HepG2 (cell line): ENCODE measurements around the gene SRSF10. TPM values are rescaled to one million over a fixed set of nuclear protein-coding genes. Genes with fewer than 3 reads are reported as not detected.

Experiments
- ADNP ChIP-seq: sonication (generic); formaldehyde crosslinking; IDR thresholded peaks from 2 replicates; pipeline ENCODE4 v1.4.0; 2020; ENCODE audit warnings: missing genetic modification reagents
- CREM ChIP-seq, 2 experiments: sonication (generic) in 1 of 2; formaldehyde crosslinking in 1 of 2; IDR thresholded peaks; 2 replicates each; pipeline versions ENCODE4 v1.4.0 to v1.6.1; 2016 to 2020; ENCODE audit warnings: antibody characterized with exemption in 1 of 2, mild to moderate bottlenecking in 1 of 2, missing genetic modification reagents in 1 of 2
- FOXP1 ChIP-seq, 2 experiments: fragments of 450-650 bp in 1 of 2; IDR thresholded peaks; 2 replicates each; pipeline ENCODE4 v1.6.1; 2017 to 2018; ENCODE audit warnings: antibody characterized with exemption in 1 of 2
- HNRNPLL ChIP-seq: fragments of 200-400 bp; formaldehyde crosslinking; IDR thresholded peaks from 2 replicates; pipeline ENCODE4 v1.6.1; 2017; ENCODE audit warnings: mild to moderate bottlenecking, low read depth, low read length; ENCODE audit not compliant: poor library complexity, severe bottlenecking
- IRF2 ChIP-seq: IDR thresholded peaks from 2 replicates; pipeline ENCODE4 v1.6.1; 2018; ENCODE audit warnings: missing genetic modification reagents, missing compliant biosample characterization
- KDM5B ChIP-seq: sonication (generic); formaldehyde crosslinking; IDR thresholded peaks from 2 replicates; pipeline ENCODE4 v1.4.0; 2020; ENCODE audit warnings: missing genetic modification reagents, mild to moderate bottlenecking, borderline replicate concordance
- MTA1 ChIP-seq: sonication (generic); formaldehyde crosslinking; IDR thresholded peaks from 2 replicates; pipeline ENCODE4 v1.4.0; 2020; ENCODE audit warnings: missing genetic modification reagents, mild to moderate bottlenecking, borderline replicate concordance
- PCBP1 ChIP-seq: fragments of 200-400 bp; formaldehyde crosslinking; IDR thresholded peaks from 2 replicates; pipeline ENCODE4 v1.6.1; 2017; ENCODE audit warnings: mild to moderate bottlenecking, low read depth, low read length, borderline replicate concordance
- POLR2A ChIP-seq, 2 experiments: IDR thresholded peaks; 2 replicates each; pipeline ENCODE4 v1.6.1; 2011; ENCODE audit warnings: low read depth in 2 of 2, low read length in 2 of 2, mild to moderate bottlenecking in 1 of 2, moderate library complexity in 1 of 2; ENCODE audit not compliant: insufficient read depth in 1 of 2
- TP53 ChIP-seq: sonication (generic); formaldehyde crosslinking; conservative IDR thresholded peaks from 2 replicates; pipeline ENCODE4 v1.4.0; 2020; ENCODE audit warnings: missing genetic modification reagents
- TRIM24 ChIP-seq: sonication (generic); formaldehyde crosslinking; IDR thresholded peaks from 2 replicates; pipeline ENCODE4 v1.8.0; 2022; ENCODE audit warnings: mild to moderate bottlenecking, missing genetic modification reagents
- ZFP37 ChIP-seq: sonication (generic); formaldehyde crosslinking; IDR thresholded peaks from 2 replicates; pipeline ENCODE4 v1.4.0; 2020; ENCODE audit warnings: missing genetic modification reagents, borderline replicate concordance
- ZNF124 ChIP-seq: sonication (generic); formaldehyde crosslinking; IDR thresholded peaks from 2 replicates; pipeline ENCODE4 v1.4.0; 2020; ENCODE audit warnings: missing genetic modification reagents
- ZNF136 ChIP-seq: sonication (generic); formaldehyde crosslinking; IDR thresholded peaks from 2 replicates; pipeline ENCODE4 v1.8.1; 2022; ENCODE audit warnings: low read depth, mild to moderate bottlenecking, moderate library complexity, missing genetic modification reagents
- ZNF138 ChIP-seq: sonication (generic); formaldehyde crosslinking; IDR thresholded peaks from 2 replicates; pipeline ENCODE4 v1.5.0; 2020; ENCODE audit warnings: mild to moderate bottlenecking, low read depth, missing genetic modification reagents
- ZNF282 ChIP-seq: fragments of 450-650 bp; IDR thresholded peaks from 2 replicates; pipeline ENCODE4 v1.6.1; 2018; ENCODE audit not compliant: partially characterized antibody
- ZNF296 ChIP-seq: sonication (generic); formaldehyde crosslinking; conservative IDR thresholded peaks from 2 replicates; pipeline ENCODE4 v1.5.0; 2020; ENCODE audit warnings: mild to moderate bottlenecking, missing genetic modification reagents
- ZNF3 ChIP-seq: IDR thresholded peaks from 2 replicates; pipeline ENCODE4 v1.7.0; 2017; ENCODE audit warnings: inconsistent platforms
- ZNF331 ChIP-seq: sonication (generic); formaldehyde crosslinking; IDR thresholded peaks from 2 replicates; pipeline ENCODE4 v1.4.0; 2020; ENCODE audit warnings: missing genetic modification reagents
- ZNF530 ChIP-seq: sonication (generic); formaldehyde crosslinking; IDR thresholded peaks from 2 replicates; pipeline ENCODE4 v1.5.0; 2020; ENCODE audit warnings: low read depth, mild to moderate bottlenecking, missing genetic modification reagents
- ZNF577 ChIP-seq: sonication (generic); formaldehyde crosslinking; IDR thresholded peaks from 2 replicates; pipeline ENCODE4 v1.4.0; 2020; ENCODE audit warnings: mild to moderate bottlenecking, low read depth, missing genetic modification reagents, borderline replicate concordance
- ZNF660 ChIP-seq: sonication (generic); formaldehyde crosslinking; IDR thresholded peaks from 2 replicates; pipeline ENCODE4 v1.5.1; 2020; ENCODE audit warnings: mild to moderate bottlenecking, low read depth, missing genetic modification reagents, borderline replicate concordance
- ZNF670 ChIP-seq: sonication (generic); formaldehyde crosslinking; IDR thresholded peaks from 2 replicates; pipeline ENCODE4 v1.8.0; 2022; ENCODE audit warnings: mild to moderate bottlenecking, missing genetic modification reagents, borderline replicate concordance
- polyA plus RNA-seq, 8 experiments: library from polyadenylated mRNA; depleted of rRNA in 3 of 8; stranded (reverse) in 7 of 8; unstranded in 1 of 8; fragments of >200 nt; fragmentation: Illumina TruSeq in 4 of 8; extraction: Trizol in 4 of 8; gene quantifications; 2 replicates each; pipeline versions ENCODE4 v1.2.1 to v1.2.3, GENCODE V29; 2011 to 2016; ENCODE audit warnings: low read depth in 4 of 8, missing spikeins in 1 of 8, mixed read lengths in 1 of 8; ENCODE audit not compliant: insufficient read depth in 1 of 8
- total RNA-seq, 5 experiments: library from RNA; depleted of rRNA; stranded (reverse); fragments of >200 nt; fragmentation: Illumina TruSeq; extraction: Trizol; gene quantifications; 2 replicates each; pipeline ENCODE4 v1.2.3, GENCODE V29; 2016; ENCODE audit warnings: low read depth in 1 of 5
- TF ChIP-seq, protein P1 (sequence below): sonication (generic); formaldehyde crosslinking; IDR thresholded peaks from 2 replicates; pipeline ENCODE4 v1.4.0; 2020; ENCODE audit warnings: low read depth, mild to moderate bottlenecking, missing genetic modification reagents
- TF ChIP-seq, protein P2 (sequence below): sonication (generic); formaldehyde crosslinking; conservative IDR thresholded peaks from 2 replicates; pipeline ENCODE4 v1.8.0; 2022; ENCODE audit warnings: mild to moderate bottlenecking, moderate library complexity, missing genetic modification reagents
- TF ChIP-seq, protein P3 (sequence below): IDR thresholded peaks from 2 replicates; pipeline ENCODE4 v1.6.1; 2012; ENCODE audit warnings: low read depth, low read length, improper control_type of control experiment

The SRSF10 gene
- total and polyA plus RNA-seq, 2 of the 13 experiments (the other 11 are each of a cell fraction or from before 2014, with no cell fraction given) = 126 to 186 TPM

DNA sequence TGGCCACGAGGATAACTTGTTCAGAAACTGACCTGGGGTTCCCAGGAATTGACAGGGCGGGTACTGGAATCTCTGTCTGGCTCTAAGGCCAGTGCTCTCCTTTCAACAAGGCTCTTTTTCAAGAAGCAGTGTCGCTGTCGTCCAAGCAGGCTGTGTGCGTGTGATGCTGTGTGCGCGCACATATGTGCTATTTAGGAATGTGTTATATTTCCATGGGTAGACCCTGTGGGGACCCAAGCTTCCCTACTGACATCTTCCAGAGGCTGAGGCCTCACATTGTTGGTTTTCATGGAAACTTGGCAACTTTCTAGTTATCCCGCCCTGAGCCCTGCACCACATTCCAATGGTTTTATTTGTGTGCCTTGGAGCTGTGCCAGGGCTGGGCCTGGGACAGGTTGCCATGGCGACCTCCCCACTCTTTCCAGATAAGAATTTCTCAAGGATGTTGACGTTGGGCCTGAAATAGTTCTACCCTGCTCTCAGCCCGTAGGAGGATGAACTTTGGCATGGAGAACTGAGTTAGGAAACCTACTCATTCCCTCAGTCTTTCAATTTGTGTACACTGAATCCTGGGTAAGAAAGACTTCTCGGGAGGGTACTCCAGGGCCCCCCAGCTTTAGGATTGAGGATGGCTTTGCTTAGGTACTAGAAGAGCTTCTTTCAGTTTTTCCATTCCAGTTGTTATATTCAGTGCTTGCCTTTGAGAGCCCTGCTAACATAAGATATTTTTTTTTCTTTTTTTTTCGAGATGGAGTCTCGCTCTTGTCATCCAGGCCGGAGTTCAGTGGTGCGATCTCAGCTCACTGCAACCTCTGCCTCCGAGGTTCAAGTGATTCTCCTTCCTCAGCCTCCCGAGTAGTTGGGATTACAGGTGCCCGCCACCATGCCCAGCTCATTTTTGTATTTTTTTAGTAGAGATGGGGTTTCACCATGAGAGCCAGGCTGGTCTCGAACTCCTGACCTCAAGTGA, 38.8 kb upstream of the SRSF10 start (continued):
- TF ChIP-seq IRF2 (CRISPR knock-in tag) (peak; percentile 67; the same call in 1 of the 2 replicates), ZNF3 (no peak), HNRNPLL (no peak), ADNP (CRISPR knock-in tag) (no peak), POLR2A (IDR thresholded peaks at IDR 0.05; ENCODE audit: insufficient read depth in 1 of 2, low read depth in 2 of 2, low read length in 2 of 2) (peak in 1 of 2 experiments; percentile 50; a peak in 1 of 4 replicates), ZNF136 (peak; percentile 87), TRIM24 (CRISPR knock-in tag) (no peak), ZNF660 (CRISPR knock-in tag) (no peak), PCBP1 (no peak), ZNF331 (CRISPR knock-in tag) (peak; percentile 86; the same call in 1 of the 2 replicates), ZNF282 (no peak), ZNF670 (CRISPR knock-in tag) (no peak), ZNF138 (CRISPR knock-in tag) (no peak), ZNF296 (CRISPR knock-in tag) (no peak), ZFP37 (CRISPR knock-in tag) (no peak), ZNF124 (CRISPR knock-in tag) (0 out of 2 replicates have a peak, but pooled peaks have one; percentile 39), FOXP1 (IDR thresholded peaks at IDR 0.05) (no peak), FOXP1 (CRISPR knock-in tag; IDR thresholded peaks at IDR 0.05) (peak; percentile 43; the same call in 1 of the 2 replicates), ZNF530 (CRISPR knock-in tag) (no peak), KDM5B (no peak), ZNF577 (CRISPR knock-in tag) (no peak), MTA1 (CRISPR knock-in tag) (peak; percentile 70; the same call in 1 of the 2 replicates), TP53 (CRISPR knock-in tag) (no peak), CREM (IDR thresholded peaks at IDR 0.05) (peak; percentile 72; the same call in 1 of the 2 replicates), CREM (CRISPR knock-in tag; IDR thresholded peaks at IDR 0.05) (no peak)
- TF ChIP-seq, protein P1, sequence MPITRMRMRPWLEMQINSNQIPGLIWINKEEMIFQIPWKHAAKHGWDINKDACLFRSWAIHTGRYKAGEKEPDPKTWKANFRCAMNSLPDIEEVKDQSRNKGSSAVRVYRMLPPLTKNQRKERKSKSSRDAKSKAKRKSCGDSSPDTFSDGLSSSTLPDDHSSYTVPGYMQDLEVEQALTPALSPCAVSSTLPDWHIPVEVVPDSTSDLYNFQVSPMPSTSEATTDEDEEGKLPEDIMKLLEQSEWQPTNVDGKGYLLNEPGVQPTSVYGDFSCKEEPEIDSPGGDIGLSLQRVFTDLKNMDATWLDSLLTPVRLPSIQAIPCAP = no peak
- TF ChIP-seq, protein P2, sequence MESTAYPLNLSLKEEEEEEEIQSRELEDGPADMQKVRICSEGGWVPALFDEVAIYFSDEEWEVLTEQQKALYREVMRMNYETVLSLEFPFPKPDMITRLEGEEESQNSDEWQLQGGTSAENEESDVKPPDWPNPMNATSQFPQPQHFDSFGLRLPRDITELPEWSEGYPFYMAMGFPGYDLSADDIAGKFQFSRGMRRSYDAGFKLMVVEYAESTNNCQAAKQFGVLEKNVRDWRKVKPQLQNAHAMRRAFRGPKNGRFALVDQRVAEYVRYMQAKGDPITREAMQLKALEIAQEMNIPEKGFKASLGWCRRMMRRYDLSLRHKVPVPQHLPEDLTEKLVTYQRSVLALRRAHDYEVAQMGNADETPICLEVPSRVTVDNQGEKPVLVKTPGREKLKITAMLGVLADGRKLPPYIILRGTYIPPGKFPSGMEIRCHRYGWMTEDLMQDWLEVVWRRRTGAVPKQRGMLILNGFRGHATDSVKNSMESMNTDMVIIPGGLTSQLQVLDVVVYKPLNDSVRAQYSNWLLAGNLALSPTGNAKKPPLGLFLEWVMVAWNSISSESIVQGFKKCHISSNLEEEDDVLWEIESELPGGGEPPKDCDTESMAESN (CRISPR knock-in tag) = no peak
- TF ChIP-seq, protein P3, sequence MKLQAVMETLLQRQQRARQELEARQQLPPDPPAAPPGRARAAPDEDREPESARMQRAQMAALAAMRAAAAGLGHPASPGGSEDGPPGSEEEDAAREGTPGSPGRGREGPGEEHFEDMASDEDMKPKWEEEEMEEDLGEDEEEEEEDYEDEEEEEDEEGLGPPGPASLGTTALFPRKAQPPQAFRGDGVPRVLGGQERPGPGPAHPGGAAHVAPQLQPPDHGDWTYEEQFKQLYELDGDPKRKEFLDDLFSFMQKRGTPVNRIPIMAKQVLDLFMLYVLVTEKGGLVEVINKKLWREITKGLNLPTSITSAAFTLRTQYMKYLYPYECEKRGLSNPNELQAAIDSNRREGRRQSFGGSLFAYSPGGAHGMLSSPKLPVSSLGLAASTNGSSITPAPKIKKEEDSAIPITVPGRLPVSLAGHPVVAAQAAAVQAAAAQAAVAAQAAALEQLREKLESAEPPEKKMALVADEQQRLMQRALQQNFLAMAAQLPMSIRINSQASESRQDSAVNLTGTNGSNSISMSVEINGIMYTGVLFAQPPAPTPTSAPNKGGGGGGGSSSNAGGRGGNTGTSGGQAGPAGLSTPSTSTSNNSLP = peak; percentile 51; the same call in 1 of the 2 replicates
